ENCODE results near the gene ADAMTS9.

The ADAMTS9 gene, protein sequence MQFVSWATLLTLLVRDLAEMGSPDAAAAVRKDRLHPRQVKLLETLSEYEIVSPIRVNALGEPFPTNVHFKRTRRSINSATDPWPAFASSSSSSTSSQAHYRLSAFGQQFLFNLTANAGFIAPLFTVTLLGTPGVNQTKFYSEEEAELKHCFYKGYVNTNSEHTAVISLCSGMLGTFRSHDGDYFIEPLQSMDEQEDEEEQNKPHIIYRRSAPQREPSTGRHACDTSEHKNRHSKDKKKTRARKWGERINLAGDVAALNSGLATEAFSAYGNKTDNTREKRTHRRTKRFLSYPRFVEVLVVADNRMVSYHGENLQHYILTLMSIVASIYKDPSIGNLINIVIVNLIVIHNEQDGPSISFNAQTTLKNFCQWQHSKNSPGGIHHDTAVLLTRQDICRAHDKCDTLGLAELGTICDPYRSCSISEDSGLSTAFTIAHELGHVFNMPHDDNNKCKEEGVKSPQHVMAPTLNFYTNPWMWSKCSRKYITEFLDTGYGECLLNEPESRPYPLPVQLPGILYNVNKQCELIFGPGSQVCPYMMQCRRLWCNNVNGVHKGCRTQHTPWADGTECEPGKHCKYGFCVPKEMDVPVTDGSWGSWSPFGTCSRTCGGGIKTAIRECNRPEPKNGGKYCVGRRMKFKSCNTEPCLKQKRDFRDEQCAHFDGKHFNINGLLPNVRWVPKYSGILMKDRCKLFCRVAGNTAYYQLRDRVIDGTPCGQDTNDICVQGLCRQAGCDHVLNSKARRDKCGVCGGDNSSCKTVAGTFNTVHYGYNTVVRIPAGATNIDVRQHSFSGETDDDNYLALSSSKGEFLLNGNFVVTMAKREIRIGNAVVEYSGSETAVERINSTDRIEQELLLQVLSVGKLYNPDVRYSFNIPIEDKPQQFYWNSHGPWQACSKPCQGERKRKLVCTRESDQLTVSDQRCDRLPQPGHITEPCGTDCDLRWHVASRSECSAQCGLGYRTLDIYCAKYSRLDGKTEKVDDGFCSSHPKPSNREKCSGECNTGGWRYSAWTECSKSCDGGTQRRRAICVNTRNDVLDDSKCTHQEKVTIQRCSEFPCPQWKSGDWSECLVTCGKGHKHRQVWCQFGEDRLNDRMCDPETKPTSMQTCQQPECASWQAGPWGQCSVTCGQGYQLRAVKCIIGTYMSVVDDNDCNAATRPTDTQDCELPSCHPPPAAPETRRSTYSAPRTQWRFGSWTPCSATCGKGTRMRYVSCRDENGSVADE (N-terminal part only)

DNA sequence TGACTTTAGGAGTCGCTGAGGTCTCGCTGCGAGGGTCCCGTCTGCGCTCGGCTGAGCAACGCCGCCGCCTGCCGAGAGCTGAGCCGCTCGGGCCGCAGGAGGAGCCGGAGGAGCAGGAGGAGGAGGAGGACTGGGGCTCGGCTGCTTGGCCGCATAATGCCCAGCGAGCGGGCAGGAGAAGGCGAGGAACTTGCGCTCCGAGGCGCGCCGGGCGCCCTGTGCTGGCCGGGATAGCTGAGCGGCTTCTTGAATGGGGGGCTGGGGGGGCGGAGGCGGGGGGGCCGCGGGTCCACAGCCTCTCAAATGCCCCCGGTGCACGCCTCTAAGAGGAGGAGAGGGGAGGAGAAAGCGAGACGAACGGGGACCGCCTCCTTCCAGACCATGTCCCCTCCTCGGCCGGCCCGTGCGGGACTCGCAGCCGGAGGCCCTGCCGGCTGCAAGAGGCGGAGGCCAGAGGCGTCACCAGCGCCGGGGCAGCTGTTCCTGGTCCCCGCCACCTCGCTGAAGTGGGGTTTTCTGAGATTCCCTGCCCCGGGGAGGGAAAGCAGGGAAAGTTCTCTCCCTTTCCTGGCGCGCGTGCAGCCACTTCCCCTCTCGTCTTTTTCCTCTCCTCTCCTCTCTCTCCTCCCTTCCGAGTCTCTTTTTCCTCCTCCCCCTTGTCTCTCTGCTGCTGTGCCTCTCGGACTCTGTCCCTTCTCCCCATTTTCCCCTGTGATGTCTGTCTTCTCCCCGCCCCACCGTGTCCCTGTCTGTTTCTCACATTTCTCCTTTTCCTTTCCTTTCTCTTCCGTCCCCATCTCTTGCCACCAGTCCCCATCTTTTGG, at the start of gene ADAMTS9:
Gene ADAMTS9 (minus strand): TSS at position 220 of the 824 bp plus-strand sequence. CDS start 343 bp downstream, outside the sequence.
- no peak for DNase-seq

DNA sequence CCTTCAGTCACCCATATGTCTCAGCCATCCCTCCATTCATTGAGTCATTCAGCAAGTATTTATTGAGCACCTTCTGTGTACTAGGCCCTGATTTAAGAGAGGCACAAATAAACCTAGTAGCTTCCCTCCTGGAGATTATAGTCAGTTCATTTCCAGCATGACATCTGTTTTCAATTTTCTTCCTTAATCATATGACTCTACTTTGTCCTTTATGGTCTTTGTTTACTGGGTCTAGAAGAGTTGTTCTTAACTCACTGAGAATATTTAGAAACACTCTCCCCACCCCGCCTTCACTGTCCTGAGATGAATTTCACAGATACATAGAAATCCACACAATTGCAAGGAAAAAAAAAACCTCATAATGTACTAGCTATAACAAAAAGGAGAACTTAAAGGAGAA, 44.8 kb upstream of the ADAMTS9 start:
- DNase-seq, result no peak

DNA sequence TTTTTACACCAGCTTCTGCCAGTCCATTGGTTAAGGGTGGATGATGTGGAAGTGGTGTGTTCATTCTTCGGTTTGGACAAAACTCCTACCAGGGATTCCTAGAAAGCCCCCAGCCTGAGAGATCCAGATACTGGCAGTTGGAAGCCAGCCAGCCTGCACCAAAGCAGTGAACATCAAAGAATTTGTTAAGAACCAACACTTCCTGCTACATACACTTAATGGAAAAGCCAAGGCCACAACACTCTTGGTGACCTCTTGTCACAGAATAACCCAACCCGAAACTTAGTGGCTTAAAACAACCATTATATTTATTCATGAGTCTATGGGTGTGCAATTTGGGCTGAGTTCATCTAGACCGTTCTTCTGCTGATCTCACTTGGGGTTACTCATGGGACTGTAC, 42.9 kb upstream of the ADAMTS9 start:
- DNase-seq, result no peak

DNA sequence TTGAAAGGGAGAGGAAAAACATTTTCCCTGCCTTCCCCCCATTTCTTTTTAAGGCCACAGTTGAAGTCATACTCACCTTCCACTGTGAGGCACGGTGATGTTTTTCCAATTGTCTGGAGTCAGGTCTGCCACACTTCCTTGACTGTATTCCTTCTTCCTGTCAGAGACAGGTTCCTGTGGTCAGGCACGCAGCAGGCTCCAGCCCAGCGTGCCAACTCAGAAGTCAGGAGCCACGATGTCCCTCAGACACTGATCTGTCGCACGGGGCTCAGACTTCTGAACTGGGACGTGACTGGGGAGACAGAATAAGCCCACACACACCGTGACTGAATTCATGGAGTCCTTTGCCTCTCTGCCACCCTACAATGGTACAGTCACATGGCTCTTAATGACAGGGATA, 41.2 kb upstream of the ADAMTS9 start:
- no peak for DNase-seq

DNA sequence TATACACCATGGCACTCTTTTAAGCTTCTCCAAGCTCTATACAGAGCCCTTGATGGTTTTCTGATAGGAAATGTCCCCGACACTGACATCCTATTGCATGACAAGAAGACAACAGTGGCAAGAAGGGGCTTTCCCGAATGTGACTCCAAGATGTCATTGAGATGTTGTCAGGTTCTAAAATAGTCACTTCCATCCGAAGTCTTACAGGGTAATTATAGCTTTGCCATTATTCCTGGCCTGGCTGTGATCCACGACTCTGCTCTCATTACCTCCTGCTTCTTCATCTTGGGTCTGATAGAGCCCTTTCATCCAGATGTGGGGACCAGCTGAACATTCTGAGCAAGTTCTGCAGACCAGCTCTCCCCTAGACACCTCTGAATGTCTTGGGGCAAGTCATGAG, 40.6 kb upstream of the ADAMTS9 start:
- DNase-seq, result no peak

DNA sequence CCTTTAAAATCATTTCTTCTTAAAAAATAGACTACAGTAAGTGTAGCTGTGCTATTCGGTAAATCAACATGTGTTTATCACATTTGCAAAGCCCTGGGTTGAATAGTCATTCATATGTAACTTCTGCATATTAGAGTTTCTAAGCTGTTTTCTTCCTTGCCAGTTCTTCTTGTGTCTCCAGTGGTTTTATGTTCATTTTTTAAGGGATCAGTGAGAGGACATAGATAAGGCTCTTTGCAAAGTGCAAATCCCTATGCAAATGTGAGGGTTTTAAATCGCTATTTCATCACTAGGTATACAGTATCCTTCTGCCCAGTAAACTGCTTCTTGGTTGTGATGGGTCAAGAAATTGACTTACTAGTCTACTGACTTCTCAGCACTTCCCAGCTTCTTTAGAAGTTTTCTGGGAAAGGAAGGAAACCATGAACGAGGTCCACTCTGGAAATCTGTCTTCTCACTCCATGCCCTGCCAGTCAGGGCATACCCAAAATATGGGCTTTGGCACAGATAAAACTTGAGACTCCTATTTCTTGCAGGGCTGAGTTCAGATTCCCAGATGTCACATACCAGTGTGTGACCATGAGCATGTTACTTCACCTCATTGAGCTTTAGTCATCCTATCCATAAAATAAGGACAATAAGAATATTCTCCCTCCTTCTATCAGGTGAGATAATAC, 38.8 kb upstream of the ADAMTS9 start:
- DNase-seq, result no peak

DNA sequence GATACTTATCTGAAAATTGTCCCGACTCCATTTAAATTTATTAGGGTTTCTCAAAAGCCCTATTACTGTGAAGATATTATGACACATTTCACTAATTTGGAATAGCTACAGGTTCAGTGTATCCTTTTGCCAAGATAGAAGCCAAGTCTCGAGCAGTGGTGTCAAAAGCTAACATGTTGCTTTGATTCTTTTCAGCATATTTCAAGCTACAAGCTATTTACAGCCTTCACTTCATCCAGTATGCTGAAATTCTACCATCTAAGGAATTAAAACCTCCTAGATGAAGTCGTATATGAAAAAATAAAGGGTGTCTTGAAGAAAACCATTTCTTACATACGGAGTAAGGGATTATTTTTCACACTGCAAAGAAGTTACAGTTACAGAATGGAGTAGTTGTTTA, 31.2 kb upstream of the ADAMTS9 start:
- DNase-seq, result no peak

DNA sequence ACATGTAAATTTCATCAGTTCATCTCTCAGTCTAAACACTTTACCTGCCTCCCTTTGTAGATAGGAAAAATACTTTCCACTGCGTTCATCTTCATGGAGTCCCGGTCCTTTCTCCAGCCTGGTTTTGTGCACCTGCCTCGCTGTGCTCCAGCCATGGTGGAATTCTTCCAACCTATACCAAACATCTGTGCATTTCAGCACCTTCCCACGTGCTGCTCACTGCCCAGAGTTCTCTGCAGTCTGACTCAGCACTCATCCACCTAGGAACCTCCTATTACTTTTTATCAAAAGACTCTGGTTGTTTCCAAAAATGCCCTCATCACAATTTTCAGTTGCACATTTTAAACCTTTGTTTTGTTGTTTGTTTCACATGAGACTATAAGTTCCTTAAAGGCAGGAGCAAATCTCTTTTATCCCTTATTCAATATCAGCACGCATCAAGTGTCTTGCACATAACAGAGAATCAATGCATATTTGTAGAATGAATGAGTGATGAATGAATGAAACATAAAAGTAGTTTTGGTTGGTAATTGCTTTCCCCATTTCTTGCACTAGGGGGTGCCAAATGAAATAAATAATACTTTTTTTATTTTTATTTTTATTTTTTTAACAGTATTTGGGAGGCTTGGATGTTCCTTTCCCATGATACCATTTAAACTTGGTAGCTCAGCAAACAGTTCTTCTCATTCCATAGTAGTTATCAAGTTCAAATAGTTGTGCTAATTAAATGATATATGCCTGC, 30.2 kb upstream of the ADAMTS9 start:
- DNase-seq, result no peak

DNA sequence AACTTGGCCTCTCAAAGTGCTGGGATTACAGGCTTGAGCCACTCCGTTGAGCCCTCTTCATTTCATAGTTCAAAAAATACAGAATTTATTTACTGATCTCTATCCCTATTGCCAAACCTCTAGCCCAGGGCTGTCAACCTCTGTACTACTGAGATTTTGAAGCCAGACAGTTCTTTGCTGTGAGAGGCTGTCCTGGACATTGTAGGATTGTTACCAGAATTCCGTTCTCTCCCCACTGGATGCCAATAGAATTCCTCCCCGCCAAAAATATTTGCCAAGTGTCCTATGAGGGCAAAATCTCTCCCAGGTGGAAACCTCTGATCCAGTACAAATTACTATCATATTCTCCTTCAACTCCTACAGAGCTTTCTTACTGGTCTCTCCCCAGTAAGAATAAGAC, 29.6 kb upstream of the ADAMTS9 start:
- no peak for DNase-seq

DNA sequence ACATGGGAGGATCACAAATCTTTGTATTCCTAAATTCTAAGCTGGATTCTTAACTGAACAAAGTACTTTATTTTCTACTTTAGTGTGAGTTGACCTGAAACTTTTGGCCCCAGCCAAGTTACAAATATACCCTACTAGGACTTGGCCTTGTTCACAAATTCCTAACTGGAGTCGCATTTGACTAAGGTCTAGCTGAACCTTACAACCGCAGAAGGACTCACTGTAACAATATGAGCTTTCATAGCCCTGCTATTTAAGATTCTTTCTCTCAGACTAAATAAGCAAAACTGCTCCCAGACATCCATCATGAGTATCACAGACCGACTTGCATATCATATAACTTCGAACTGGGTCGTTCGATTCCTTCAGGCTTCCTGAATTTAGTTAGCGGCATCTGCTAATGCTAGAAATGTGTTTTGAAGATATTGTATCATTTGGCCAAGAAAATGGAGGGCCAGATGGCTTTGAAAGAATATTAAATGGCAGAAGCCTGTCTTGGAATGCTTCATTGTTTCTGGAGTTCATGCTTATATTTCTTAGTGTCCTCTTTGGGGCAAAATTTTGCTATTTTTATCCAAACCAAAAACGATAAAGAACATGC, 28.4 kb upstream of the ADAMTS9 start:
- no peak for DNase-seq

DNA sequence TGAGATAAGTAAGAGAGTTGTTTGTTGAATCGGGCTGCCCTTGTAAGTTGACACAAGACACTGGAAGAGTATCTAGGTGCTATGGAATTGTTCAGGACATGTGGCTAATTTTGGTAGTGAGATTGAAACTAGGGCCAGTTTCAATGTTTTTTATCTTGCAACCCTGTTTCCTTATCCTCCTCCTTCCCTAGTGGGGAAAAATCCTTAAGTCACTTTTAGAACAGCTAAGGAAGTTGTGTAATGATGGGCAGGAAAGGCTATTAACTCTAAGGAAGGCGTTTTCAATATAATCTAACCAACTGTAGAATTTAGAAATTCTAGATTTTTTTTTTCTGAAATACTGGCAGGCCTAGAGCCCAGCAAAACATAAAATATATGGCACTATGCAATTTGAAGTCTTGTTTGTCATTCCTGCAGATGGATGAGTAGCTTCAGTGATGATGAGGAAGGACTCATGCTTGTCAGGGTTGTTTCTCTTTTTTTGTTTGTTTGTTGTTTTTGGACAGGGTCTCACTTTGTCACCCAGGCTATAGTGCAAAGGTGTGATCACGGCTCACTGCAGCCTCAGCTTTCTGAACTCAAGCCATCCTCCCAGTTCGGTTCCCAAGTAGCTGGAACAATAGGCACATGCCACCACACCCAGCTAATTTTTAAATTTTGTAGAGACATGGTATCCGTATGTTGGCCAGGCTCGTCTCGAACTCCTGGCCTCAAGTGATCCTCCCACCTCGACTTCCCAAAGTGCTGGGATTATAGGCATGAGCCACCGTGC, 27.6 kb upstream of the ADAMTS9 start:
- DNase-seq, result no peak

DNA sequence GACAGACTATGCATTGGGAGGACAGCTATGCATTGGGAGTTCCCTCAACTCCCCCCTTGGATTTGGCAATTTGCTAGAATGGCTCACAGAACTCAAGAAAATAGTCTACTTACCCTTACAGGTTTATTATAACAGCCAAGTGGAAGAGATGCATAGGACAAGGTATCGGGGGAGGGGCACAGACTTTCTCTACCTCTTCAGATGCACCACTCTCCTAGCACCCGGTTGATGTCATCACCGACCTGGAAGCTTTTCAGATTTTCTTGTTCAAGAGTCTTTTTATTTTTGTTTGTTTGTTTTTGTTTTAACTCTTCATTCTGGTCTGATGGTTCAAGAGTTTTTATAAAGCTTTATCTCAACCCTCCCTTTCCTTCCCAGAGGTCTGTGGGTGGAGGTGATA, 20.7 kb upstream of the ADAMTS9 start:
- no peak for DNase-seq

DNA sequence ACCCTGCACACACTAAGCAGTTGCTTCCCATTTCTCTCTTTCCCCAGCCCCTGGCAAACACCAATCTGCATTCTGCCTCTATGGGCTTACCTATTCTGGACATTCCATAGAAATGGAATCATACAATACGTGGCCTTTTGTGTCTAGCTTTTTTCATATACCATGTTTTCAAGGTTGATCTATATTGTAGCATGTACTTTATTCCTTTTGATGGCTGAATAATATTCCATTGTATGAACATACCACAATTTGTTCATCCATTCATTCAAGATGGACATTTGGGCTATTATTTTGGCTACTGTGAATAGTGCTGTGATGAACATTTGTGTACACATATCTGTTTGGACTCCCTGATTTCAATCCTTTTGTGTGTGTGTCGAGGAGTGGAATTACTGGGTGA, 18.1 kb upstream of the ADAMTS9 start:
- no peak for DNase-seq

DNA sequence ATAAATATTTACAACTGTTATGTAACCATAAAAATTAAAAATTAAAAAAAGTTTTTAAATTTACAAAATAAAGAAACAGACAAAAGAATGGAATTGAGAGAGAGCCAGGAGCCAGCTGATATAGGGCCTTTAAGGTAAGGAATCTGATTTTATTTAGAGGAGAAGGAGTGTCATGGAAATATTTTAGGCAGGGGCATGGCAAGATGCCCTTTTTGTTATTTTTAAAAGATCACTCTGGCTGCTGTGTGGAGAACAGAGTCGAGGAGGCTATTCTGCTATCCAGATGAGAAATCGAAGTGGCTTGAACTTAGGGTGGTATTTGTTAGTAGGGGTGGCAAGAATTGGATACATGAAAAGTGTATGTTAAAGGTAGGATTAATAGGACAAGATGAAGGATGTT, 9.1 kb upstream of the ADAMTS9 start:
- DNase-seq, result no peak

DNA sequence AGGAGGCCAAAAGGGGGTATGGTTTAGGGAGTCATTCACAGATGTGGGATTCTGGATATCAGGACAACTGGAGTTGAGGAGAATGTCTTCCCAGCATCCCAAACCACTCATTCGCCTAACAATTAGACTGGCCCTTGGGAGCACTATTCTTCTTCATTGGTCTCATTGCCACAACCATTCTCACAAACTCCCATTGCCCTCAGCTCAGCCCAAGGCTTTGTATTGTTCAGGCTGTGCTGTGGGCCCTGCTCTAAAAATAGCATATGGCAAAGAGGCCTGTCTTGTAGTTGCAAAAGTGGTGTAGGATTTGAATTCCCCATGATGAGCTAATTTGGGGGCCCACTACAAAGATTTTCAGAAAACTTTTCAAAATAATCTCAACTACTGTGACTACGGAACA, 6.3 kb upstream of the ADAMTS9 start:
- no peak for DNase-seq

DNA sequence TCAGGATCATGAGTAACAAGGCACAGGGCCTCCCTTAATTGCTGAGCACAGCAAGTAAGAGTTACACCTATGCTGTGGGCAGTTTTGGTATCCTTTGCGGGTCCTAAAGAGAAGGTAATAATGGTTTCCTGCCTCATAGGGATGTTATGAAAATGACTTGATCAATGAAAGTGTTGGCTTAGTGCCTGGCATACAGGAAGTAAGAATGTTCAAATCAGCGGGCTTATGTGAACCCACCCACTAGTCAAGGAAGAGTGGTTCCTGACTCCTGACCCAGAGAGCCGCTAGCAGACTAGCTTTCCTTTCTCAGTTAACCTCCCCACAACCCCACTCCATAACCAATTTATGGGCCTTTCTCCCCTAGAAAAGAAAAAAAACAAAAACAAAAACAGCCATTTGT, 5.2 kb upstream of the ADAMTS9 start:
- no peak for DNase-seq

DNA sequence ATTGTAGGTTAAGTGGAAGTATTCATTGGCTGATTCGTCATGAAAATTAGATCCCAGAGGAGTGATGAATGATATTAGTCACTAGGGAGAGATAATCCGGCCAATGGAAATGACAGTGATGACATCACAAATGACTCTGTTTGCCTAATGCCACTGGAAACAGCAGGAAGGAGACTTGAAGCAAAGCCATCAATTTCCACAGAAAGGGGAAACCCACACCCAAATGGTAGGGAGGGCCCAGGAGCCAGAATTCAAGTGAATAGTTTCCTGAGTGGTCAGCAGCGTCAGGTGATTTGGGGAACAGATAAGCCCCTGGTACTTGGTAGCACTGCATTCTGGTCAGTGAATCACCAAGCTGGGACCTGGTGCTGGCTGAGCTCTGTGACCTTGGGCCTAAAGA, 3.3 kb upstream of the ADAMTS9 start:
- DNase-seq, result no peak

DNA sequence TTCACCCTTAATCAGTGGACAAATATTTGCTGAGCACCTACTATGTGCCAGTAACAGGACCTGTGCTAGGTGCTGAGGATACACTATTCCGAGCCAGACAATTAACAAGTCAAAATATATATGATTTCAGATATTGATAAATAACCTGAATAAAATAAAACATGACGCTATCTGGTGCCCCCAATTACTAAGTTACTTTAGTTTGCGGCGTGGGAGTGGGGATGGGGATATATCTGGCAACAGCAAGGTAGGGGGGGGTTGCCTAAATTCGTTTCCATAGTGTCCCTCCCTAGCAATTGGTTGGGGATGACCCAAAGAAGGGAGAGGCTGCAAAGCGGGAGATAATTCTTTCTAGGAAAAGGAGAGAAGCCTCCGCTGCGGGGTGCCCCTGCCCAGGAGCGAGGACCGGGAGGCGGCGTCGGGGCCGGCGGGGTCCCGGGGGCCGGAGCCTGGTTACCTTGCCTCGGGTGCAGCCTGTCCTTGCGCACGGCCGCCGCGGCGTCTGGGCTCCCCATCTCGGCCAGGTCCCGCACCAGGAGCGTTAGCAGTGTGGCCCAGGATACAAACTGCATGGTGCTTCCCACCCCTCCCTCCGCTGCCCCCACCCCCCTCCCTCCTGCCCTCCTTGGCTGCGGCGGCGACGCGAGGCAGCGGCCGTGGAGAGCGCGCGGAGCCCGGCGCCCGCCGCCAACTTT, 567 bp downstream of the ADAMTS9 start:
- no peak for DNase-seq

DNA sequence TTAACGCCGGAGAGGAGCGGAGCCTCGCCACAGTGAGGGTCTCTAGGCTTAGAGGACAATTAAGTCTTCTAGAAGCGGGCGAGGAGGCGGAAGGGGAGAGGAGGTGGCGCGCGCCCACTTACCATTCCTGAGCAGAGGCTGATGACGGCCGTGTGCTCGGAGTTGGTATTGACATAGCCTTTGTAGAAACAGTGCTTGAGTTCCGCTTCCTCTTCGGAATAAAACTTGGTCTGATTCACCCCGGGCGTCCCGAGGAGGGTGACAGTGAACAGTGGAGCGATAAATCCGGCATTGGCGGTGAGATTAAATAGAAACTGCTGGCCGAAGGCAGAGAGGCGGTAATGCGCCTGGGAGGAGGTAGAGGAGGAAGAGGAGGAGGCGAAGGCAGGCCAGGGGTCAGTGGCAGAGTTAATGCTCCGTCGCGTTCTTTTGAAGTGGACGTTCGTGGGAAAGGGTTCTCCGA, 1.3 kb downstream of the ADAMTS9 start:
- DNase-seq, result no peak
